Astrocyte (in vitro differentiated cells and primary cell): ENCODE data around the gene SPRY1.

Experiments used
- CTCF ChIP-seq: IDR thresholded peaks from 2 replicates; pipeline ENCODE4 v1.5.1; 2011; ENCODE audit warnings: low read depth, mild to moderate bottlenecking, inconsistent platforms, low read length, moderate library complexity; ENCODE audit not compliant: insufficient read depth
- EZH2 ChIP-seq: IDR thresholded peaks from 2 replicates; pipeline ENCODE4 v1.6.1; 2012; ENCODE audit warnings: mild to moderate bottlenecking, low read length, inconsistent platforms; ENCODE audit not compliant: insufficient read depth

GRCh38 chr4:123379392-123379791, 17.2 kb upstream of the SPRY1 start:
- TF ChIP-seq CTCF (no peak), EZH2 (no peak)
